Left forelimb (tissue), 1 donor: ENCODE results near the gene HCK.

ENCODE experiments used
- DNase-seq: peaks from one replicate; pipeline ENCODE4 v3.0.0-alpha.2; 2018; ENCODE audit warnings: low spot score

Gene HCK

GRCh38 chr20:32052090-32052777, at the start of gene HCK:
TSS of gene HCK (plus strand) at chr20:32052242.
- no peak for DNase-seq

GRCh38 chr20:32003325-32003724, 48.7 kb upstream of the HCK start:
- no peak for DNase-seq

- no peak for DNase-seq
These were observed 47.1 kb upstream of the HCK start for GRCh38 chr20:32004963-32005362.

GRCh38 chr20:32006053-32006452, 46.0 kb upstream of the HCK start:
- DNase-seq, result no peak

- DNase-seq, result no peak
These were observed 44.9 kb upstream of the HCK start for GRCh38 chr20:32006841-32007786.

- no peak for DNase-seq
These were observed 44.0 kb upstream of the HCK start for GRCh38 chr20:32007787-32008616.

GRCh38 chr20:32009564-32009963, 42.5 kb upstream of the HCK start:
- no peak for DNase-seq

- no peak for DNase-seq
These were observed 41.9 kb upstream of the HCK start, which contains the start of gene CCM2L for GRCh38 chr20:32010101-32010500. TSS of gene CCM2L (plus strand) at chr20:32010438. CDS start at chr20:32010455, 17 bp downstream.

- no peak for DNase-seq
These were observed 41.4 kb upstream of the HCK start for GRCh38 chr20:32010666-32011065.

- DNase-seq, result no peak
These were observed 39.8 kb upstream of the HCK start for GRCh38 chr20:32012159-32012688.

GRCh38 chr20:32013326-32013725, 38.7 kb upstream of the HCK start:
- DNase-seq, result no peak

GRCh38 chr20:32017711-32018251, 34.3 kb upstream of the HCK start:
- no peak for DNase-seq

- no peak for DNase-seq
These were observed 33.5 kb upstream of the HCK start for GRCh38 chr20:32018269-32019155.

- no peak for DNase-seq
These were observed 32.9 kb upstream of the HCK start for GRCh38 chr20:32019156-32019510.

- DNase-seq, result no peak
These were observed 32.2 kb upstream of the HCK start for GRCh38 chr20:32019563-32020463.

GRCh38 chr20:32021091-32021490, 31.0 kb upstream of the HCK start:
- no peak for DNase-seq

GRCh38 chr20:32024683-32025295, 27.3 kb upstream of the HCK start:
- no peak for DNase-seq

- DNase-seq, result no peak
These were observed 24.4 kb upstream of the HCK start for GRCh38 chr20:32027643-32028042.
